Type B pancreatic cell (in vitro differentiated cells): ENCODE results near the gene CDC20B. TPM values are rescaled to one million over a fixed set of nuclear protein-coding genes. Genes with fewer than 3 reads are reported as not detected.
A peak's percentile ranks its signal among the peaks of the same experiment; 100 is the strongest.

Source experiments
- DNase-seq: peaks from one replicate; pipeline ENCODE4 v3.0.0; 2021; ENCODE audit warnings: mixed read lengths; ENCODE audit not compliant: unreplicated experiment; ENCODE audit errors: extremely low spot score
- H3K27ac Mint-ChIP-seq: 2 replicates; pipeline ENCODE4 v1.8.0; 2021; ENCODE audit warnings: mild to moderate bottlenecking, mixed read lengths
- H3K27me3 Mint-ChIP-seq: 2 replicates; pipeline ENCODE4 v1.8.0; 2021; ENCODE audit warnings: mixed read lengths
- H3K36me3 Mint-ChIP-seq: 2 replicates; pipeline ENCODE4 v1.8.0; 2021; ENCODE audit warnings: mixed read lengths
- H3K4me1 Mint-ChIP-seq: one replicate; pipeline ENCODE4 v1.8.0; 2021; ENCODE audit warnings: mixed read lengths; ENCODE audit not compliant: unreplicated experiment
- H3K4me3 Mint-ChIP-seq: 2 replicates; pipeline ENCODE4 v1.8.0; 2021; ENCODE audit warnings: mild to moderate bottlenecking, mixed read lengths
- H3K9me3 Mint-ChIP-seq: 2 replicates; pipeline ENCODE4 v1.8.0; 2021; ENCODE audit warnings: mixed read lengths
- microRNA-seq: library from miRNA; unstranded; fragments of <30 nt; microRNA quantifications from one replicate; pipeline ENCODE4, GENCODE V29; 2020
- total RNA-seq: library from RNA; stranded (reverse); gene quantifications from 2 replicates; pipeline ENCODE4 v1.2.1, GENCODE V29; 2021; ENCODE audit warnings: low replicate concordance
- TF ChIP-seq, protein P1 (sequence below): fragments of 200-600 bp; sonication (generic); conservative IDR thresholded peaks from 2 replicates; pipeline ENCODE4 v1.5.0; 2021; ENCODE audit warnings: antibody characterized with exemption, mild to moderate bottlenecking

CDC20B gene
- total RNA-seq, 1 donor from 2014 or later = 0.92 TPM

DNA sequence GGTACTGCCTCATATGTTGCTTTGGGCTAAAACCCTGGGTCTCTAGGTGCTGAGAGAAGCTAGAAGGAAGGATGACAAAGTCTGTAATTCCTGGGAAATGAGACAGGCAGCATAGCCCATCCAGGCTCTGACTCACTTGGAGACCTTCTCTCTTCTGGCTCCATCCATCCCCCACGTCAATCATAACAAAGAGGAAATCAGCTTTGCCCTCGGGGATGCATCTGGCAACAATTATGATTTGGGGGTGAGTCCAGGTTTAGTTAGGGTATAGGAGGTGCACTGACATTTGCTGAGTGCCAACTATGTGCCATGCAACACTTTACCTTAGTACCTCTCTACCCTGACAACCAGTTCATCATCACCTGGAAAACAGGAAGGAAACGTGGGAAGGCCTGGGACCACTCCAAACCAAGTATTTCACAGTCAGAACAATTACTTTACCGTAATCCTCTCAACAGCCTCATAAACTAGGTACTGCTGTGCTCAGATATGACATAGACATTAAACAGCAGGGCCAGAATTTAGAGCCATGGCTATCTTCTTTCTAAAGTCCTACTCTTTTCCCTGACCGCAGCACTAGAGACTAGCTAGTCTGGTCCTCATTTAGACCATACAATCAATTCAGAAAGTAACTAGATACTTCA is 109.6 kb downstream of the CDC20B start:
- H3K36me3 Mint-ChIP-seq = no peaks in the 10 kb centered on the region
- peaks cover 4% of the 10 kb centered on the region for H3K27me3 Mint-ChIP-seq
- peaks cover 4% of the 10 kb centered on the region for H3K4me1 Mint-ChIP-seq
- DNase-seq = no peak
- H3K4me3 Mint-ChIP-seq = no peak overlapping the region
- TF ChIP-seq, protein P1, sequence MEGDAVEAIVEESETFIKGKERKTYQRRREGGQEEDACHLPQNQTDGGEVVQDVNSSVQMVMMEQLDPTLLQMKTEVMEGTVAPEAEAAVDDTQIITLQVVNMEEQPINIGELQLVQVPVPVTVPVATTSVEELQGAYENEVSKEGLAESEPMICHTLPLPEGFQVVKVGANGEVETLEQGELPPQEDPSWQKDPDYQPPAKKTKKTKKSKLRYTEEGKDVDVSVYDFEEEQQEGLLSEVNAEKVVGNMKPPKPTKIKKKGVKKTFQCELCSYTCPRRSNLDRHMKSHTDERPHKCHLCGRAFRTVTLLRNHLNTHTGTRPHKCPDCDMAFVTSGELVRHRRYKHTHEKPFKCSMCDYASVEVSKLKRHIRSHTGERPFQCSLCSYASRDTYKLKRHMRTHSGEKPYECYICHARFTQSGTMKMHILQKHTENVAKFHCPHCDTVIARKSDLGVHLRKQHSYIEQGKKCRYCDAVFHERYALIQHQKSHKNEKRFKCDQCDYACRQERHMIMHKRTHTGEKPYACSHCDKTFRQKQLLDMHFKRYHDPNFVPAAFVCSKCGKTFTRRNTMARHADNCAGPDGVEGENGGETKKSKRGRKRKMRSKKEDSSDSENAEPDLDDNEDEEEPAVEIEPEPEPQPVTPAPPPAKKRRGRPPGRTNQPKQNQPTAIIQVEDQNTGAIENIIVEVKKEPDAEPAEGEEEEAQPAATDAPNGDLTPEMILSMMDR = no peak
- no peak overlapping the region for H3K27ac Mint-ChIP-seq
- no peaks in the 10 kb centered on the region for H3K9me3 Mint-ChIP-seq

Small RNA genes lying within 50 kb of the gene (microRNA-seq; reads per million reads assigned to microRNA genes)
- gene MIR449A (295 reads per million, percentile 72 among the genes with 10 or more reads in this experiment), gene MIR449B (8.8 reads per million, percentile 30 among the genes with 10 or more reads in this experiment), gene MIR449C (22.3 reads per million, percentile 46 among the genes with 10 or more reads in this experiment)

Other genes starting within 250 kb of the CDC20B start
- gene ESM1, start 187.6 kb downstream of the CDC20B start, total RNA-seq = 0.17 and 0.29 TPM in 2 replicates
- not detected in 2 replicates for gene GZMK, start 148.9 kb downstream of the CDC20B start, total RNA-seq
- gene GZMA, start 70.5 kb downstream of the CDC20B start, total RNA-seq = not detected in 2 replicates
- 34.6 and 58.6 TPM in 2 replicates for gene GPX8, start 13.0 kb downstream of the CDC20B start, total RNA-seq
- 0.17 and 0.36 TPM in 2 replicates for gene MCIDAS, start 54.1 kb upstream of the CDC20B start, total RNA-seq
- gene CCNO, start 60.4 kb upstream of the CDC20B start, total RNA-seq = 1.6 and 2.7 TPM in 2 replicates
- 21.7 and 24.0 TPM in 2 replicates for gene DHX29, start 134.5 kb upstream of the CDC20B start, total RNA-seq
- gene MTREX, start 134.8 kb upstream of the CDC20B start, total RNA-seq = 66.0 and 77.5 TPM in 2 replicates